ENCODE results near the gene KCNMA1.

Gene KCNMA1

DNA sequence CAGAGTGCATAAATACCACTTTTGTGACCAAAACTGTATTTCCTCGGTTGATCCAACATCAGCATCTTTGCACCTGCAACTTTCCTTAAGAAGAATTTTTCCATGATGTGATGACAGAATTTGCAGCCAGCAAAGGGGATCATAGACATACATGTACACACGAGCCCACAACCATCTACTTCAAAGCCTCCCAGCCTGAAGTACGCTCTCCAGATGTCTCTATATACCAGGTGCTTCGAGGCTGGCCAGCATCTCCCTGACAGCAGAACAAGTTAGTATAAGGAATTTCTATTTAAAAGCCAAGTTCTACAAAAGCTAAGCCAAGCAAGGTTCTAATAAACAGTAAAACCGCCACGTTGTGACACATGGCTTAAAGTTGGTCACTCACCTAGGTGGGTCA is 328.5 kb downstream of the KCNMA1 start:
- Histone ChIP-seq H4K91ac (ENCODE audit: low read length) (no peak overlapping the region), H3K27me3 (ENCODE audit: control insufficient read depth in 1 of 2, insufficient read depth in 1 of 2, low read length in 2 of 2) (no peaks in the 10 kb centered on the region), H2BK15ac (ENCODE audit: low read depth, poor library complexity, severe bottlenecking) (no peak overlapping the region), H3K79me1 (replicated peaks; ENCODE audit: low read length, poor library complexity, severe bottlenecking) (peaks cover 2% of the 10 kb centered on the region), H3K4me1 (ENCODE audit: control insufficient read depth, insufficient read depth, low read depth, low read length) (peaks cover 5% of the 10 kb centered on the region), H3K4me2 (ENCODE audit: low read length, poor library complexity, severe bottlenecking) (no peak overlapping the region), H3K4me3 (ENCODE audit: insufficient read depth in 1 of 2, low read depth in 1 of 2, low read length in 2 of 2) (no peak overlapping the region), H3K9me3 (ENCODE audit: control insufficient read depth, low read length) (no peaks in the 10 kb centered on the region), H3K4ac (ENCODE audit: low read depth in 1 of 2, low read length in 2 of 2) (no peak overlapping the region), H2BK120ac (ENCODE audit: low read depth, low read length) (no peak overlapping the region), H3K14ac (ENCODE audit: low read length in 2 of 2) (no peak overlapping the region), H3K23ac (ENCODE audit: low read length in 2 of 2) (no peak overlapping the region), H2BK12ac (ENCODE audit: low read length in 2 of 2) (no peak overlapping the region), H2BK5ac (ENCODE audit: low read depth, low read length, poor library complexity, severe bottlenecking) (no peak overlapping the region), H4K8ac (ENCODE audit: low read length) (no peak overlapping the region), H3K36me3 (ENCODE audit: control insufficient read depth in 1 of 2, insufficient read depth in 2 of 2, low read depth in 1 of 2, low read length in 2 of 2) (no peaks in the 10 kb centered on the region), H3K9ac (ENCODE audit: low read length) (no peak overlapping the region), H2AK5ac (ENCODE audit: low read length, severe bottlenecking) (no peak overlapping the region), H2AFZ (ENCODE audit: low read depth, low read length) (no peak overlapping the region), H3K18ac (ENCODE audit: low read depth in 1 of 2, low read length in 2 of 2) (no peak overlapping the region), H3K27ac (ENCODE audit: low read length, poor library complexity, severe bottlenecking) (no peak overlapping the region)
- 95% methylated on average over 6 of the region's 6 CpGs for WGBS
- no peak for DNase-seq

DNA sequence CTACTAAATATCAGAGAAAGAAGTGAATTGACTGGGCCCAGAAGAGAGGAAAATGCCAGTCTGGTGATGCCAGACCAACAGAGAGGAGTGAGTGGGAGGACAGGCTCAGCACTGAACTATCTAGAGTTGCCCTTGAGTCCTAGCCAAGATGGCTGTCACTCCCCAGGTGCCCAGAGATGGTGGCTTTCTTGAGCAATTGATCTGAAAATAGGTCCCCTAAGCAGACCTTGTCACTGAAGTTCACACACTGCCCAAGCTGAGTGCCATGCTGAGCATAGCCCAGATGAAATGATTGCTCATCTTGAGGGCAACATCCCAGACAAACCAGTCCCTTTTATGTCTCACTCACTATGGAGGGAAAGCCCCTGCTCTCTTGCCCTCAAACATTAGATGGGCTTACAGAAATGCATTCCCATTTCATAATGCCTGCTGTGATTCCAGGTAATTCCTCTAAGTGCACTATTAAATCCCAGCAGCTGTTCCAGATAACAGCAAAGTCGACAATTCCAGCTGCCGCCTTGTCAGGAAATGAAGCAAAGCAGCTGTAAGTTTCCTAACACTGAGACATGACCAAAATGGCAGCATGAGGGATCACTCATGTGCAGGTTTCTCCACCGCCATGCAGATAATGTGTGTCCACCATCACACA is 329.4 kb downstream of the KCNMA1 start:
- Histone ChIP-seq H2AK5ac (ENCODE audit: low read length, severe bottlenecking) (no peak overlapping the region), H3K4me3 (ENCODE audit: insufficient read depth in 1 of 2, low read depth in 1 of 2, low read length in 2 of 2) (no peak overlapping the region), H3K27ac (ENCODE audit: low read length, poor library complexity, severe bottlenecking) (no peak overlapping the region), H3K4me2 (ENCODE audit: low read length, poor library complexity, severe bottlenecking) (no peak overlapping the region), H3K9me3 (ENCODE audit: control insufficient read depth, low read length) (no peaks in the 10 kb centered on the region), H3K14ac (ENCODE audit: low read length in 2 of 2) (no peak overlapping the region), H2AFZ (ENCODE audit: low read depth, low read length) (no peak overlapping the region), H2BK15ac (ENCODE audit: low read depth, poor library complexity, severe bottlenecking) (no peak overlapping the region), H2BK120ac (ENCODE audit: low read depth, low read length) (no peak overlapping the region), H3K18ac (ENCODE audit: low read depth in 1 of 2, low read length in 2 of 2) (no peak overlapping the region), H3K27me3 (ENCODE audit: control insufficient read depth in 1 of 2, insufficient read depth in 1 of 2, low read length in 2 of 2) (no peaks in the 10 kb centered on the region), H2BK12ac (ENCODE audit: low read length in 2 of 2) (no peak overlapping the region), H4K8ac (ENCODE audit: low read length) (no peak overlapping the region), H3K4me1 (ENCODE audit: control insufficient read depth, insufficient read depth, low read depth, low read length) (peaks cover 7% of the 10 kb centered on the region), H3K79me1 (replicated peaks; ENCODE audit: low read length, poor library complexity, severe bottlenecking) (peaks cover 2% of the 10 kb centered on the region), H4K91ac (ENCODE audit: low read length) (no peak overlapping the region), H3K23ac (ENCODE audit: low read length in 2 of 2) (no peak overlapping the region), H3K36me3 (ENCODE audit: control insufficient read depth in 1 of 2, insufficient read depth in 2 of 2, low read depth in 1 of 2, low read length in 2 of 2) (no peaks in the 10 kb centered on the region), H3K9ac (ENCODE audit: low read length) (no peak overlapping the region), H3K4ac (ENCODE audit: low read depth in 1 of 2, low read length in 2 of 2) (no peak overlapping the region), H2BK5ac (ENCODE audit: low read depth, low read length, poor library complexity, severe bottlenecking) (no peak overlapping the region)
- no peak for DNase-seq
- 93% methylated on average over 3 of the region's 3 CpGs for WGBS

DNA sequence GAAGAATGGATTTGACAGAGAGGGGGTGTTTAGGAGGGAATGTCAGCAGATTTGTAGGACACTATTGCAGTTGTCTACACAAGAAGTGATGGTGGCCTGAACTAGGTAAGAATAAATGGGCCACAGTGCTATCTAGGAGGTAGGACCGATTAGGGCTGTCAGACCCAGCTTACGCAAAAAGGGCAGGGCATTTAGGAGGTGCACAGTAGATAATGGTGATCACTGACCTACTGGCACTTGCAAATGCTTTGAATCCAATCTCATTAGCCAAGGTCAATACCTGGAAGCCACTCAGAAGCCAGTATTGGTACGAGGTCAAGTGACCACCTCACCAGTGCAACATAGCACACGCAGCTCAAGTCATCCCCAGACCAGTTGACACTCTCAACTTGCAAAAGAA is 330.9 kb downstream of the KCNMA1 start:
- peak overlapping the region; percentile 19 for H4K8ac ChIP-seq (ENCODE audit: low read length)
- no peaks in the 10 kb centered on the region for H3K9me3 ChIP-seq (ENCODE audit: control insufficient read depth, low read length)
- H2BK12ac ChIP-seq (ENCODE audit: low read length in 2 of 2) = peak overlapping the region in 1 of 2 experiments; percentile 4
- H3K18ac ChIP-seq (ENCODE audit: low read depth in 1 of 2, low read length in 2 of 2) = no peak overlapping the region
- peaks cover 2% of the 10 kb centered on the region for H3K79me1 ChIP-seq (replicated peaks; ENCODE audit: low read length, poor library complexity, severe bottlenecking)
- H3K4ac ChIP-seq (ENCODE audit: low read depth in 1 of 2, low read length in 2 of 2) = no peak overlapping the region
- H2AFZ ChIP-seq (ENCODE audit: low read depth, low read length) = no peak overlapping the region
- H2BK5ac ChIP-seq (ENCODE audit: low read depth, low read length, poor library complexity, severe bottlenecking) = no peak overlapping the region
- peak overlapping the region; percentile 20 for H2AK5ac ChIP-seq (ENCODE audit: low read length, severe bottlenecking)
- no peak overlapping the region for H3K27ac ChIP-seq (ENCODE audit: low read length, poor library complexity, severe bottlenecking)
- no peaks in the 10 kb centered on the region for H3K36me3 ChIP-seq (ENCODE audit: control insufficient read depth in 1 of 2, insufficient read depth in 2 of 2, low read depth in 1 of 2, low read length in 2 of 2)
- no peaks in the 10 kb centered on the region for H3K27me3 ChIP-seq (ENCODE audit: control insufficient read depth in 1 of 2, insufficient read depth in 1 of 2, low read length in 2 of 2)
- H3K4me3 ChIP-seq (ENCODE audit: insufficient read depth in 1 of 2, low read depth in 1 of 2, low read length in 2 of 2) = no peak overlapping the region
- no peak for DNase-seq
- no peak overlapping the region for H2BK15ac ChIP-seq (ENCODE audit: low read depth, poor library complexity, severe bottlenecking)
- no peak overlapping the region for H4K91ac ChIP-seq (ENCODE audit: low read length)
- no peak overlapping the region for H3K14ac ChIP-seq (ENCODE audit: low read length in 2 of 2)
- H2BK120ac ChIP-seq (ENCODE audit: low read depth, low read length) = no peak overlapping the region
- H3K4me1 ChIP-seq (ENCODE audit: control insufficient read depth, insufficient read depth, low read depth, low read length) = peaks cover 8% of the 10 kb centered on the region
- no peak overlapping the region for H3K23ac ChIP-seq (ENCODE audit: low read length in 2 of 2)
- no peak overlapping the region for H3K4me2 ChIP-seq (ENCODE audit: low read length, poor library complexity, severe bottlenecking)
- WGBS = 79% methylated on average over 4 of the region's 4 CpGs
- no peak overlapping the region for H3K9ac ChIP-seq (ENCODE audit: low read length)

DNA sequence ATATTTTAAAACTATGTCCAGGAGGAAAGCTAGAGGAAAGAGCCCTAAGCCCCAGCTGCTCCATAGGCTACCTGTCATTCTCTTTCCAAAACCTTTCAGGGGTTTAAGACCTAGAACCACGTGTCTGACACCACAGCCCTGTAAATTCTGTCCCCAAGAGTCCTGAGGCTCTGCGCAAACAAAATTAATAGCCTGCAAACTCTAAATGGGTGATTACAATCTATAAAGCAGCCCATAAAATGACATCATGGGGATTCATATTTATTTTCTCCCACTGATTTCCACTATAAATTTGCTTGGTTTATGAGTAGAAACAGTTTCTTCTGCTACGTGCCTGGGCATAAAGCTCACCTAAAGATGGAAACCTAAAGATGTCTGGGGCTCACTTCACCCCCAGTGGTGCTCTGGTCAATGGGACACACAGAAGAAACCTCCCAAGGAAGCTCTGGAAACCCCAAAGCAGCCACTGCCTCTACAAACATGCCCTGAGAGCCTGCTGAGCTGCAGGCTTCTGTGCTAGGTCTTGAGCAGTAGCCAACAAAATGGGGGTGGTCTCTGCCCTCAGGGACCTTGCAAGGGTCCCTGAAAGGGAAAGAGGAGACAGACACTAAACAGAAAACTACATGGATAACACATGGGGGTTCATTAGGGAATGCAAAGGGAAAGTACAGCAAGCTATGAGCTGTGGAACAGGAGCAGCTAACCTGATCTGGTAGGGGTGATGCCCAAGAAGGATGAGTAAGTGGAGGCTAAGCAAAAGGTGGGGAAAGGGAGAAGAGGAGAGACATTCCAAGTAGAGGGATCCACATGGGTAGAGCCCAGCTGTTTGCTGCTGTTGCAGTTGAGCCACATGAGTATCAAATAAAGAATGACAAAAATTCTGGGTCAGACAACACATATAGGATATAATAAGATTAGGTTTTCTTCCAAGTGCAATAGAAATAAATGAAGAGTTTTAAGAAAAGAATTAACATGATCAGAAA is 331.7 kb downstream of the KCNMA1 start:
- 99% methylated on average over 3 of the region's 3 CpGs for WGBS
- no peak for DNase-seq
- H3K36me3 ChIP-seq (ENCODE audit: control insufficient read depth in 1 of 2, insufficient read depth in 2 of 2, low read depth in 1 of 2, low read length in 2 of 2) = no peaks in the 10 kb centered on the region
- H2AK5ac ChIP-seq (ENCODE audit: low read length, severe bottlenecking) = peak overlapping the region; percentile 56
- no peak overlapping the region for H3K18ac ChIP-seq (ENCODE audit: low read depth in 1 of 2, low read length in 2 of 2)
- H4K8ac ChIP-seq (ENCODE audit: low read length) = no peak overlapping the region
- no peak overlapping the region for H4K91ac ChIP-seq (ENCODE audit: low read length)
- H2BK5ac ChIP-seq (ENCODE audit: low read depth, low read length, poor library complexity, severe bottlenecking) = no peak overlapping the region
- H3K27ac ChIP-seq (ENCODE audit: low read length, poor library complexity, severe bottlenecking) = no peak overlapping the region
- H3K4me2 ChIP-seq (ENCODE audit: low read length, poor library complexity, severe bottlenecking) = no peak overlapping the region
- no peak overlapping the region for H2AFZ ChIP-seq (ENCODE audit: low read depth, low read length)
- H3K14ac ChIP-seq (ENCODE audit: low read length in 2 of 2) = no peak overlapping the region
- peak overlapping the region; percentile 52 for H2BK15ac ChIP-seq (ENCODE audit: low read depth, poor library complexity, severe bottlenecking)
- H3K23ac ChIP-seq (ENCODE audit: low read length in 2 of 2) = no peak overlapping the region
- H2BK120ac ChIP-seq (ENCODE audit: low read depth, low read length) = no peak overlapping the region
- no peaks in the 10 kb centered on the region for H3K9me3 ChIP-seq (ENCODE audit: control insufficient read depth, low read length)
- no peak overlapping the region for H3K4me3 ChIP-seq (ENCODE audit: insufficient read depth in 1 of 2, low read depth in 1 of 2, low read length in 2 of 2)
- peaks cover 8% of the 10 kb centered on the region for H3K4me1 ChIP-seq (ENCODE audit: control insufficient read depth, insufficient read depth, low read depth, low read length)
- peaks cover 2% of the 10 kb centered on the region for H3K79me1 ChIP-seq (replicated peaks; ENCODE audit: low read length, poor library complexity, severe bottlenecking)
- no peaks in the 10 kb centered on the region for H3K27me3 ChIP-seq (ENCODE audit: control insufficient read depth in 1 of 2, insufficient read depth in 1 of 2, low read length in 2 of 2)
- no peak overlapping the region for H3K4ac ChIP-seq (ENCODE audit: low read depth in 1 of 2, low read length in 2 of 2)
- H3K9ac ChIP-seq (ENCODE audit: low read length) = no peak overlapping the region
- H2BK12ac ChIP-seq (ENCODE audit: low read length in 2 of 2) = peak overlapping the region in 1 of 2 experiments; percentile 6

All from mesenchymal stem cell (in vitro differentiated cells and primary cell).